ENCODE measurements around the gene EVI5L. TPM values are rescaled to one million over a fixed set of nuclear protein-coding genes. Genes with fewer than 3 reads are reported as not detected.

Gene EVI5L
- total RNA-seq, 4 donors from 2014 or later: 14.4 to 30.3 (median 17.7) TPM

DNA sequence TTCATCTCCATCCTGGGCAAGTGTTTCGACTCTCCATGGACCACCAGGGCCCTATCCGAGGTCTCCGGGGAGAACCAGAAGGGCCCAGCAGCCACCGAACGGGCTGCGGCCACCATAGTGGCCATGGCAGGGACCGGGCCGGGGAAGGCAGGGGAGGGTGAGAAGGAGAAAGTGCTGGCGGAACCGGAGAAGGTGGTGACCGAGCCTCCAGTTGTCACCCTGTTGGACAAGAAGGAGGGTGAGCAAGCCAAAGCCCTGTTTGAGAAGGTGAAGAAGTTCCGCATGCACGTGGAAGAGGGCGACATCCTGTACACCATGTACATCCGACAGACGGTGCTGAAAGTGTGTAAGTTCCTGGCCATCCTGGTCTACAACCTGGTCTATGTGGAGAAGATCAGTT lies 68.9 kb downstream of the EVI5L start:
- H3K4me1 ChIP-seq: peaks cover 0 to 9% (median 3%) of the 10 kb centered on the region in 4 donors
- no peak for DNase-seq (ENCODE audit: low spot score in 2 of 2)
- TF ChIP-seq, protein P1, sequence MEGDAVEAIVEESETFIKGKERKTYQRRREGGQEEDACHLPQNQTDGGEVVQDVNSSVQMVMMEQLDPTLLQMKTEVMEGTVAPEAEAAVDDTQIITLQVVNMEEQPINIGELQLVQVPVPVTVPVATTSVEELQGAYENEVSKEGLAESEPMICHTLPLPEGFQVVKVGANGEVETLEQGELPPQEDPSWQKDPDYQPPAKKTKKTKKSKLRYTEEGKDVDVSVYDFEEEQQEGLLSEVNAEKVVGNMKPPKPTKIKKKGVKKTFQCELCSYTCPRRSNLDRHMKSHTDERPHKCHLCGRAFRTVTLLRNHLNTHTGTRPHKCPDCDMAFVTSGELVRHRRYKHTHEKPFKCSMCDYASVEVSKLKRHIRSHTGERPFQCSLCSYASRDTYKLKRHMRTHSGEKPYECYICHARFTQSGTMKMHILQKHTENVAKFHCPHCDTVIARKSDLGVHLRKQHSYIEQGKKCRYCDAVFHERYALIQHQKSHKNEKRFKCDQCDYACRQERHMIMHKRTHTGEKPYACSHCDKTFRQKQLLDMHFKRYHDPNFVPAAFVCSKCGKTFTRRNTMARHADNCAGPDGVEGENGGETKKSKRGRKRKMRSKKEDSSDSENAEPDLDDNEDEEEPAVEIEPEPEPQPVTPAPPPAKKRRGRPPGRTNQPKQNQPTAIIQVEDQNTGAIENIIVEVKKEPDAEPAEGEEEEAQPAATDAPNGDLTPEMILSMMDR (IDR thresholded peaks at IDR 0.05): no peak
- TF ChIP-seq EP300 (IDR thresholded peaks at IDR 0.05) (no peak), POLR2A (IDR thresholded peaks at IDR 0.05) (no peak)
- no peaks in the 10 kb centered on the region for H3K9me3 ChIP-seq
- 91 to 95% methylated on average over 16 of the region's 16 CpGs for WGBS, 2 donors
- no peak overlapping the region for H3K27ac ChIP-seq
- no peaks in the 10 kb centered on the region for H3K36me3 ChIP-seq
- H3K27me3 ChIP-seq: peaks cover 0 to 13% of the 10 kb centered on the region in 2 donors
- no peak overlapping the region for H3K4me3 ChIP-seq

DNA sequence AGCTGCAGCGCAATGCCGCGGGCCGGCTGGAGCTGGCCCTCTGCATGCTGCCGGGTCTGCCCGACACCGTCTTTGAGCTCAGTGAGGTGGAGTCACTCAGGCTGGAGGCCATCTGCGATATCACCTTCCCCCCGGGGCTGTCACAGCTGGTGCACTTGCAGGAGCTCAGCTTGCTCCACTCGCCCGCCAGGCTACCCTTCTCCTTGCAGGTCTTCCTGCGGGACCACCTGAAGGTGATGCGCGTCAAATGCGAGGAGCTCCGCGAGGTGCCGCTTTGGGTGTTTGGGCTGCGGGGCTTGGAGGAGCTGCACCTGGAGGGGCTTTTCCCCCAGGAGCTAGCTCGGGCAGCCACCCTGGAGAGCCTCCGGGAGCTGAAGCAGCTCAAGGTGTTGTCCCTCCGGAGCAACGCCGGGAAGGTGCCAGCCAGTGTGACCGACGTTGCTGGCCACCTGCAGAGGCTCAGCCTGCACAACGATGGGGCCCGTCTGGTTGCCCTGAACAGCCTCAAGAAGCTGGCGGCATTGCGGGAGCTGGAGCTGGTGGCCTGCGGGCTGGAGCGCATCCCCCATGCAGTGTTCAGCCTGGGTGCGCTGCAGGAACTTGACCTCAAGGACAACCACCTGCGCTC lies 69.8 kb downstream of the EVI5L start:
- H3K4me3 ChIP-seq: no peak overlapping the region
- H3K4me1 ChIP-seq: peaks cover 0 to 15% (median 9%) of the 10 kb centered on the region in 4 donors
- H3K27me3 ChIP-seq: peaks cover 0 to 4% of the 10 kb centered on the region in 2 donors
- no peaks in the 10 kb centered on the region for H3K36me3 ChIP-seq
- no peak for DNase-seq (ENCODE audit: low spot score in 2 of 2)
- no peak overlapping the region for H3K27ac ChIP-seq
- 93 to 94% methylated on average over 15 to 28 of the region's 34 CpGs for WGBS, 2 donors
- TF ChIP-seq, protein P1 (IDR thresholded peaks at IDR 0.05): no peak
- TF ChIP-seq EP300 (IDR thresholded peaks at IDR 0.05) (no peak), POLR2A (IDR thresholded peaks at IDR 0.05) (no peak)
- H3K9me3 ChIP-seq: no peaks in the 10 kb centered on the region

DNA sequence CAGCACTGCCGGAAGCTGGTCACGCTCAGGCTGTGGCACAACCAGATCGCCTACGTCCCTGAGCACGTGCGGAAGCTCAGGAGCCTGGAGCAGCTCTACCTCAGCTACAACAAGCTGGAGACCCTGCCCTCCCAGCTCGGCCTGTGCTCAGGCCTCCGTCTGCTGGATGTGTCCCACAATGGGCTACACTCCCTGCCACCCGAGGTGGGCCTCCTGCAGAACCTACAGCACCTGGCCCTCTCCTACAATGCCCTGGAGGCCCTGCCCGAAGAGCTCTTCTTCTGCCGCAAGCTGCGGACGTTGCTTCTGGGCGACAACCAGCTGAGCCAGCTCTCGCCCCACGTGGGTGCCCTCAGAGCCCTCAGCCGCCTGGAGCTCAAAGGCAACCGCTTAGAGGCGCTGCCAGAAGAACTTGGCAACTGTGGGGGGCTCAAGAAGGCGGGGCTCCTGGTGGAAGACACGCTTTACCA lies 70.4 kb downstream of the EVI5L start:
- no peaks in the 10 kb centered on the region for H3K27me3 ChIP-seq
- peaks cover 0 to 21% (median 15%) of the 10 kb centered on the region in 4 donors for H3K4me1 ChIP-seq
- WGBS, 2 donors: 72 to 73% methylated on average over 18 to 19 of the region's 21 CpGs
- no peak overlapping the region for H3K4me3 ChIP-seq
- TF ChIP-seq EP300 (IDR thresholded peaks at IDR 0.05): no peak
- TF ChIP-seq, protein P1 (IDR thresholded peaks at IDR 0.05): no peak
- no peak for TF ChIP-seq POLR2A (IDR thresholded peaks at IDR 0.05)
- no peaks in the 10 kb centered on the region for H3K36me3 ChIP-seq
- no peaks in the 10 kb centered on the region for H3K9me3 ChIP-seq
- no peak overlapping the region for H3K27ac ChIP-seq
- no peak for DNase-seq (ENCODE audit: low spot score in 2 of 2)

DNA sequence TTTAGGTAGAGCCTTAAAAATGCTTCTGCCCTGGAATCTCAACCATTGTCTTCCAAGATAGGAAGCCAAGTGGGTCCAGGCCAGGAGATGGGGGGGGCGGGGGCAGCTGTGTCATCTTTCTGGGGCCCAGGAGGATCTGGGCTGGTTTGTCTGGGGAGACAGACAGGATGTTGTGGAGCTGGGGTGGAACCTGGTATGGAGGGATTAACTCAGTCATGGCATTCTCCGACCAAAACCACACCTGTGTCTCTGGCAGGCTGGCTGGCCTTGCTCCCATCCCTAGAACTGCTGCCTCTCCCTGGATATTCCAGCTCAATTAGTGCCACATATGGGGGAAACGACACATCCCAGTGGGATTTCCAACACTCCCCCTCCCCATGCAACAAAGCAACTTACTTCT lies 70.9 kb downstream of the EVI5L start:
- TF ChIP-seq, protein P1 (IDR thresholded peaks at IDR 0.05): no peak
- TF ChIP-seq POLR2A (IDR thresholded peaks at IDR 0.05): no peak
- TF ChIP-seq EP300 (IDR thresholded peaks at IDR 0.05): no peak
- no peaks in the 10 kb centered on the region for H3K27me3 ChIP-seq
- H3K4me3 ChIP-seq: no peak overlapping the region
- WGBS, 2 donors: 63 to 78% methylated on average over 3 of the region's 3 CpGs
- H3K4me1 ChIP-seq: peaks cover 0 to 26% (median 16%) of the 10 kb centered on the region in 4 donors
- peaks cover 0 to 4% (median 0%) of the 10 kb centered on the region in 3 donors for H3K36me3 ChIP-seq
- H3K9me3 ChIP-seq: no peaks in the 10 kb centered on the region
- H3K27ac ChIP-seq: no peak overlapping the region
- DNase-seq (ENCODE audit: low spot score in 2 of 2): no peak

DNA sequence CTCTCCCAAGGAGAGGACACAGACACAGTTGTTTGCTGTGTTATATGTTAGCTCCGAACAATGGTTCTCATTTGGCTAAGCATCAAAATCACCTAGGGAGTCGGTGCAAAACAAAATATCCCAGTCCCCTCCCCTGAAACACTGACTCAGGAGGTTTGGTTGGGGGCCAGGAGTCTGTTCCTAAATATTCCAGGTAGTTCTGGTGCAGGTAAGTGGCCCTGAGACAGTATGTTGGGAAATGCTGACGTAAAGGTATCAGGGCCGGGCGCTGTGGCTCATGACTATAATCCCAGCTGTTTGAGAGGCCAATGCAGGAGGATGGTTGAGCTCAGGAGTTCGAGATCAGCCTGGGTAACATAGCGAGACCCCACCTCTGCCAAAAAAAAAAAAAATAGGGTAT lies 71.3 kb downstream of the EVI5L start:
- peaks cover 0 to 8% (median 0%) of the 10 kb centered on the region in 3 donors for H3K36me3 ChIP-seq
- H3K27ac ChIP-seq: no peak overlapping the region
- H3K27me3 ChIP-seq: no peaks in the 10 kb centered on the region
- 87 to 95% methylated on average over 7 of the region's 7 CpGs for WGBS, 2 donors
- no peaks in the 10 kb centered on the region for H3K9me3 ChIP-seq
- no peak overlapping the region for H3K4me3 ChIP-seq
- DNase-seq (ENCODE audit: low spot score in 2 of 2): no peak
- no peak for TF ChIP-seq POLR2A (IDR thresholded peaks at IDR 0.05)
- TF ChIP-seq, protein P1 (IDR thresholded peaks at IDR 0.05): no peak
- no peak for TF ChIP-seq EP300 (IDR thresholded peaks at IDR 0.05)
- peaks cover 0 to 30% (median 16%) of the 10 kb centered on the region in 4 donors for H3K4me1 ChIP-seq

Data from tibial nerve (tissue), 4 donors.